H9 (cell line): ENCODE measurements around the gene SEC23B. TPM values are rescaled to one million over a fixed set of nuclear protein-coding genes. Genes with fewer than 3 reads are reported as not detected.

Experiments
- DNase-seq: peaks from one replicate; pipeline ENCODE4 v3.0.0-alpha.2; 2017
- H2AFZ ChIP-seq: one replicate; pipeline ENCODE4 v1.6.1; 2013; ENCODE audit warnings: mild to moderate bottlenecking, low read length, control low read depth, moderate library complexity
- H2AK5ac ChIP-seq: 2 replicates; pipeline ENCODE4 v1.6.1; 2013; ENCODE audit warnings: low read length, control low read depth, mixed read lengths; ENCODE audit not compliant: insufficient read length
- H2BK120ac ChIP-seq: one replicate; pipeline ENCODE4 v1.6.1; 2013; ENCODE audit warnings: low read depth, mild to moderate bottlenecking, low read length, control low read depth, inconsistent platforms; ENCODE audit not compliant: poor library complexity, severe bottlenecking
- H2BK12ac ChIP-seq: 2 replicates; pipeline ENCODE4 v1.6.1; 2013; ENCODE audit warnings: low read length, control low read depth, mixed read lengths, low read depth; ENCODE audit not compliant: insufficient read length
- H2BK15ac ChIP-seq: 2 replicates; pipeline ENCODE4 v1.6.1; 2013; ENCODE audit warnings: low read depth, low read length, control low read depth
- H2BK20ac ChIP-seq: one replicate; pipeline ENCODE4 v1.6.1; 2013; ENCODE audit warnings: low read depth, mild to moderate bottlenecking, low read length, control low read depth, inconsistent platforms; ENCODE audit not compliant: poor library complexity, severe bottlenecking
- H2BK5ac ChIP-seq: 2 replicates; pipeline ENCODE4 v1.6.1; 2013; ENCODE audit warnings: low read length, control low read depth, mixed read lengths; ENCODE audit not compliant: insufficient read length
- H3K14ac ChIP-seq: 2 replicates; pipeline ENCODE4 v1.6.1; 2013; ENCODE audit warnings: low read length, control low read depth; ENCODE audit not compliant: insufficient read depth
- H3K18ac ChIP-seq: 2 replicates; pipeline ENCODE4 v1.6.1; 2013; ENCODE audit warnings: low read depth, mild to moderate bottlenecking, mixed read lengths, low read length, control low read depth; ENCODE audit not compliant: insufficient read length
- H3K23ac ChIP-seq: 2 replicates; pipeline ENCODE4 v1.6.1; 2013; ENCODE audit warnings: low read length, control low read depth, mixed read lengths, low read depth; ENCODE audit not compliant: insufficient read length
- H3K23me2 ChIP-seq: 2 replicates; pipeline ENCODE4 v1.6.1; 2013; ENCODE audit warnings: low read depth, mild to moderate bottlenecking, mixed read lengths, low read length, control low read depth; ENCODE audit not compliant: insufficient read length, poor library complexity, severe bottlenecking
- H3K27ac ChIP-seq: 2 replicates; pipeline ENCODE4 v1.5.1; 2013; ENCODE audit warnings: low read length, control low read depth, mixed read lengths, low read depth; ENCODE audit not compliant: insufficient read length
- H3K27me3 ChIP-seq: 2 replicates; pipeline ENCODE4 v1.6.1; 2013; ENCODE audit warnings: low read length, control low read depth, inconsistent platforms; ENCODE audit not compliant: insufficient read depth
- H3K4ac ChIP-seq: 2 replicates; pipeline ENCODE4 v1.6.1; 2013; ENCODE audit warnings: low read depth, mild to moderate bottlenecking, control low read depth, inconsistent platforms, low read length, moderate library complexity
- H3K4me1 ChIP-seq: 2 replicates; pipeline ENCODE4 v1.6.1; 2013; ENCODE audit warnings: low read length, control low read depth, inconsistent platforms; ENCODE audit not compliant: insufficient read depth
- H3K4me2 ChIP-seq: 2 replicates; pipeline ENCODE4 v1.6.1; 2013; ENCODE audit warnings: low read length, control low read depth, mixed read lengths; ENCODE audit not compliant: insufficient read length, insufficient read depth
- H3K56ac ChIP-seq: 2 replicates; pipeline ENCODE4 v1.6.1; 2013; ENCODE audit warnings: low read depth, mild to moderate bottlenecking, mixed read lengths, low read length, control low read depth; ENCODE audit not compliant: insufficient read length
- H3K79me1 ChIP-seq: 2 replicates; pipeline ENCODE4 v1.6.1; 2013; ENCODE audit warnings: low read depth, mild to moderate bottlenecking, moderate library complexity, low read length, control low read depth, inconsistent platforms; ENCODE audit not compliant: insufficient read depth, poor library complexity, severe bottlenecking
- H3K79me2 ChIP-seq: 2 replicates; pipeline ENCODE4 v1.6.1; 2013; ENCODE audit warnings: low read length, control low read depth, inconsistent platforms; ENCODE audit not compliant: insufficient read depth
- H3K9ac ChIP-seq: 2 replicates; pipeline ENCODE4 v1.6.1; 2013; ENCODE audit warnings: low read length, control low read depth, mixed read lengths; ENCODE audit not compliant: insufficient read length; ENCODE audit errors: extremely low read depth
- H3K9me3 ChIP-seq: one replicate; pipeline ENCODE4 v1.6.1; 2013; ENCODE audit warnings: low read depth, low read length, inconsistent platforms; ENCODE audit not compliant: control insufficient read depth
- H3T11ph ChIP-seq: one replicate; pipeline ENCODE4 v1.6.1; 2013; ENCODE audit warnings: mild to moderate bottlenecking, low read length, control low read depth, inconsistent platforms
- H4K20me1 ChIP-seq: one replicate; pipeline ENCODE4 v1.6.1; 2013; ENCODE audit not compliant: control insufficient read depth, insufficient read length, insufficient read depth
- H4K5ac ChIP-seq: 2 replicates; pipeline ENCODE4 v1.6.1; 2013; ENCODE audit warnings: low read depth, mild to moderate bottlenecking, mixed read lengths, low read length, control low read depth; ENCODE audit not compliant: insufficient read length
- H4K8ac ChIP-seq: replicated peaks from 2 replicates; pipeline ENCODE4 v1.6.1; 2013; ENCODE audit warnings: low read length, control low read depth, mixed read lengths, low read depth; ENCODE audit not compliant: insufficient read length
- H4K91ac ChIP-seq: 2 replicates; pipeline ENCODE4 v1.6.1; 2013; ENCODE audit warnings: low read depth, mild to moderate bottlenecking, moderate library complexity, mixed read lengths, low read length, control low read depth; ENCODE audit not compliant: insufficient read length
- H3K27ac Mint-ChIP-seq, 3 experiments: 2 replicates in 2 of 3; 3 replicates in 1 of 3; pipeline ENCODE4 v1.8.0; 2020 to 2021; ENCODE audit warnings: mixed read lengths in 3 of 3, mild to moderate bottlenecking in 1 of 3, moderate library complexity in 1 of 3
- H3K27me3 Mint-ChIP-seq: 2 replicates; pipeline ENCODE4 v1.8.0; 2021; ENCODE audit warnings: low read depth, mild to moderate bottlenecking, moderate library complexity, mixed read lengths
- H3K36me3 Mint-ChIP-seq, 3 experiments: 2 replicates in 2 of 3; 3 replicates in 1 of 3; pipeline ENCODE4 v1.8.0; 2020 to 2021; ENCODE audit warnings: low read depth in 3 of 3, mixed read lengths in 3 of 3; ENCODE audit not compliant: insufficient read depth in 1 of 3
- H3K4me1 Mint-ChIP-seq, 2 experiments: 2 replicates each; pipeline ENCODE4 v1.8.0; 2020; ENCODE audit warnings: mixed read lengths in 2 of 2
- H3K4me3 Mint-ChIP-seq, 2 experiments: 2 replicates in 1 of 2; 3 replicates in 1 of 2; pipeline ENCODE4 v1.8.0; 2020 to 2021; ENCODE audit warnings: mild to moderate bottlenecking in 2 of 2, mixed read lengths in 2 of 2, moderate library complexity in 1 of 2
- H3K9me3 Mint-ChIP-seq, 2 experiments: 2 replicates in 1 of 2; 3 replicates in 1 of 2; pipeline ENCODE4 v1.8.0; 2020; ENCODE audit warnings: mild to moderate bottlenecking in 2 of 2, mixed read lengths in 2 of 2, moderate library complexity in 1 of 2
- CTCF ChIP-seq: fragments of 200-600 bp; sonication (generic); conservative IDR thresholded peaks from 3 replicates; pipeline ENCODE4 v1.8.0; 2021; ENCODE audit warnings: antibody characterized with exemption, mild to moderate bottlenecking
- WGBS: extraction: QIAGEN DNeasy Blood & Tissue Kit; methylation state at CpG from one replicate; pipeline ENCODE4 v1.1.7; 2013; ENCODE audit warnings: missing lambda C conversion rate, low lambda C conversion rate, mixed read lengths; ENCODE audit not compliant: insufficient read length; ENCODE audit errors: extremely low coverage; 5-methylcytosine and 5-hydroxymethylcytosine counted together
- total RNA-seq: library from RNA; stranded (reverse); gene quantifications from 2 replicates; pipeline ENCODE4 v1.2.1, GENCODE V29; 2021

The SEC23B gene
- total RNA-seq, 1 experiment from 2014 or later: 65.9 TPM

GRCh38 chr20:18514127-18514526 is 6.4 kb downstream of the SEC23B start:
- H3K4me1 Mint-ChIP-seq: peaks cover under 1 to 1% of the 10 kb centered on the region in 2 experiments; a peak in 2 of 4 replicates
- TF ChIP-seq CTCF: no peak
- Histone ChIP-seq H3K9me3 (no peaks in the 10 kb centered on the region), H2BK15ac (no peak overlapping the region; the same call in 1 of the 2 replicates), H3K23ac (no peak overlapping the region), H2AK5ac (no peak overlapping the region), H2BK5ac (no peak overlapping the region), H3K18ac (no peak overlapping the region), H2BK12ac (no peak overlapping the region), H3K79me1 (no peaks in the 10 kb centered on the region), H4K8ac (no peak overlapping the region), H4K91ac (no peak overlapping the region), H3K4ac (no peak overlapping the region), H4K20me1 (no peaks in the 10 kb centered on the region), H3K14ac (no peak overlapping the region), H2AFZ (no peak overlapping the region), H3T11ph (no peak overlapping the region), H3K4me1 (no peaks in the 10 kb centered on the region), H3K27me3 (no peaks in the 10 kb centered on the region), H3K79me2 (no peaks in the 10 kb centered on the region; the same call in 1 of the 2 replicates), H3K9ac (no peak overlapping the region), H2BK20ac (no peak overlapping the region), H3K27ac (no peak overlapping the region), H2BK120ac (no peak overlapping the region), H3K23me2 (no peaks in the 10 kb centered on the region), H4K5ac (no peak overlapping the region), H3K4me2 (no peak overlapping the region), H3K56ac (no peak overlapping the region)
- 0 out of 7 replicates have a peak overlapping the region, but pooled peaks of 1 of the 3 experiments have one; percentile 44 for H3K27ac Mint-ChIP-seq
- H3K4me3 Mint-ChIP-seq: no peak overlapping the region
- no CpG with 5 or more reads among the region's 5 CpGs for WGBS
- no peak for DNase-seq
- H3K36me3 Mint-ChIP-seq: peaks cover 18 to 50% (median 48%) of the 10 kb centered on the region in 3 experiments; a peak in 5 of 7 replicates
- H3K27me3 Mint-ChIP-seq: no peaks in the 10 kb centered on the region
- H3K9me3 Mint-ChIP-seq: no peaks in the 10 kb centered on the region
